ENCODE data around the gene FBXW4.

The FBXW4 gene

GRCh38 chr10:101694674-101695403, at the start of gene FBXW4:
FBXW4 (minus strand) TSS chr10:101695170; CDS start chr10:101695105, 65 bp downstream.
- peak; percentile 80 for DNase-seq (ENCODE audit: low spot score)

GRCh38 chr10:101744267-101744666, 49.3 kb upstream of the FBXW4 start:
- no peak for DNase-seq (ENCODE audit: low spot score)

DNA sequence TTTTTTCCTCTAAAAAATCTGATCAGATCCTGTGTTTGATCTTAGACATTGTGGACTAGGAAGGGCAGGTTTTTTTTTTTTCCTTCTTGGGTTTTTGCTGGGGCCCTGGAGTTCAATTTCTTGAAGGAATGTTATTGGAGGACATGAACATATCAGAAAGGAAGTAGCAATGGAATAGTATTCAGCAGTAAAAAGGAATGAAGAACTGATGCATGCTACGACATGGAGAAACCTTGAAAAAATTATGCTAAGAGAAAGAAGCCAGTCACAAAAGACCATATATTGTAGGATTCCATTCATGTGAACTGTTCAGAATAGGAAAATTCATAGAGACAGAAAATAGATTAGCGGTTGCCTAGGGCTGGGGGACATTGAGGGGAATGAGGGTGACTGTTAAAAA, 47.0 kb upstream of the FBXW4 start:
- DNase-seq (ENCODE audit: low spot score), result no peak

DNA sequence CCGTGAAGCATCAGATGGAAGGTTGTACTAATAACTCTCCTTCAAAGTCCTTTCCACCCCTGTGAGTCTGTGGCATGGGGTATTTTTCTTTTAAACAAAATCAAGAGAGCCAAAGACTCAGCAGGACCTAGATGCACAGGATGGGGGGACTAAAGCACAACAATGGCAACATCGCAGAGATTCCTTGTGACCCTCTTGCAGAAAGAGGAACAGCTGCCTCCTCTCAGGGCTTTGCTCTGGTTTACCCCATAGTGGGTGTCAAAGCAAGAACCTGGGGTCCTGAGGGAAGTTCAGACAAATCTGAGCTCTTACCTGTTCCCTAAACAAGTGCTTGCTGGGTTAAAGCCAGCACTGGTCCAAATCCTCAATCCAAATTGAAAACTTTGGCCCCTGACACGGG, 41.7 kb upstream of the FBXW4 start:
- no peak for DNase-seq (ENCODE audit: low spot score)

- DNase-seq (ENCODE audit: low spot score), result no peak
Observed at GRCh38 chr10:101732096-101732495, 37.1 kb upstream of the FBXW4 start.

DNA sequence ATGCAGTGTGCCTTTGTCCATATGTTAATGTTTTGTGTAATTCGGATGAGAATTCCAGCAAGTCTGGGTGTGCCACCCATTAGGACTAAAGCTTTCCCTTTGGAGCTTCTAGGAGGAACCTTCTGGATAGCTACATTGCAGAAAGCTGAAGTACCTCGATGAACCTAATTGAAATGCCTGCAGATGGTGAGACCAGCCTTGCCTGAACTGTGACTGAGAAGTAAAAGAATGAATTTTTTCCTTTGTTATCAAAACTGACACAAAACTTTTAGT, 31.1 kb upstream of the FBXW4 start:
- DNase-seq (ENCODE audit: low spot score), result no peak

- DNase-seq (ENCODE audit: low spot score), result no peak
Observed at GRCh38 chr10:101725296-101726114, 30.5 kb upstream of the FBXW4 start.

DNA sequence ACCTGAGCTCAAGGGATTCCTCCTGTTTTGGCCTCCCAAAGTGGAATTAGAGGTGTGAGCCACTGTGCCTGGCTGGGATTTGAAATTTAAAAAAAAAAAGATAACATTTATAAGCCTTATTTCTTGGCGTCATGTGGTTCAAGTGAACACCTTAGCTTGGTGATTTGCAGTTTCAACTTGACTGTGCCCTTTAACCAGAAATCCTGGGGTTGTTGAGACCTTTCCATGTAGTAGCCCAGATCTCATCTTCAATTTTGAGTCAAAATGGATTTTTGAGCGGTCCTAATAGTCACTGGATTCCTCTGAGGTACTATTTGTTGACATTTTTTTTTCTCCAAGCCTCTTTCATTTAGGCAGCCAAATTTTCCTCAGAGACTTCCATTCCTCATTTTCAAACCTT, 29.5 kb upstream of the FBXW4 start:
- DNase-seq (ENCODE audit: low spot score), result no peak

- no peak for DNase-seq (ENCODE audit: low spot score)
Observed at GRCh38 chr10:101723176-101723575, 28.2 kb upstream of the FBXW4 start.

GRCh38 chr10:101721806-101722205, 26.8 kb upstream of the FBXW4 start:
- no peak for DNase-seq (ENCODE audit: low spot score)

- no peak for DNase-seq (ENCODE audit: low spot score)
Observed at GRCh38 chr10:101720606-101721230, 25.7 kb upstream of the FBXW4 start.

DNA sequence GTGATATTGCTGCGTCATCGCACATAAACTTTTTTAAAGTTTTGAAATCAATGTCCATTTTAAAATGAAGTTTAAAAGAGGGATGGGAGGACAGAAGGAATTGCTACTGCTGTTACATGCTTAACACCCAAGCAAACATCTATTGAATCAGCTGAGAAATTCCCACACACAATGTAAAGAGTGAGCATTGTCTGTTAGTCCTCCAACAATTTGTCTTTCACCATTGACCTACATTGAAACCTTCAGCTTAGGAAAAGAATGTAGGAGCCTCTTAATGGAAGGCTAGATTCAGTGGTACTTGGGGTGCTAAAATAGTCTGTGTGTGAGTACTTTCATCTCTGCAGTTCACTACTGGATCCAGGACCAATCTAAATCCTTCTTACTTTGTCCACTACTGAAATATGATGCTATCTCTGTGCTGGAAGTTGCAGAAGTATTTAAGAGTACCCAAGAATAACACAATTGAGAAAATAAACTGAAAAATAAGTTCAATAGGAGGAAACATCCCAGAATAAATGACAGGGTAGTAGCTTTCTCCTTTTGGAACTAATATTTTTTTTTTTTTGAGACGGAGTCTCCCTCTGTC, 23.8 kb upstream of the FBXW4 start:
- DNase-seq (ENCODE audit: low spot score), result no peak

- DNase-seq (ENCODE audit: low spot score), result no peak
Observed at GRCh38 chr10:101716891-101717659, 22.1 kb upstream of the FBXW4 start.

- DNase-seq (ENCODE audit: low spot score), result no peak
Observed at GRCh38 chr10:101712997-101713396, 18.0 kb upstream of the FBXW4 start.

DNA sequence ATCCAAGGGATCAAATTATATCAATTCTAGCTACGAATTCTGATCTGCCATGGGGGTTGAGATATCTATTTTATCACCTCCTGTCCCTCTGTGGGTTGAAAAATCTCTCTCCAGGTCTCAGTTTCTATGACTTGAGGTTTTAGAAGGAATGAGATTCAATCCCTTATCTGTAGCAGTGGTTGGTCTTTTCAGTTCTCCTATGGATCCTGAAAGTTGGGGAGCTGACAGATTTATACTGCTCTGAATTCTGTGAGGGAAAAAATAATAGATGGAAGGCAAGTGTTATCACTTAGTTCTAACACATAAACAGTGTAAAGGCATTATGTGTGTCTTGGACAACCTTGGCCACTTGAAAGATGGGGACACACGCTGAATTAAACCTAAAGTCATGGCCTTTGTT, 15.8 kb upstream of the FBXW4 start:
- DNase-seq (ENCODE audit: low spot score), result no peak

- DNase-seq (ENCODE audit: low spot score), result peak; percentile 53
Observed at GRCh38 chr10:101710059-101710695, 15.2 kb upstream of the FBXW4 start.

- no peak for DNase-seq (ENCODE audit: low spot score)
Observed at GRCh38 chr10:101709359-101710058, 14.5 kb upstream of the FBXW4 start.

DNA sequence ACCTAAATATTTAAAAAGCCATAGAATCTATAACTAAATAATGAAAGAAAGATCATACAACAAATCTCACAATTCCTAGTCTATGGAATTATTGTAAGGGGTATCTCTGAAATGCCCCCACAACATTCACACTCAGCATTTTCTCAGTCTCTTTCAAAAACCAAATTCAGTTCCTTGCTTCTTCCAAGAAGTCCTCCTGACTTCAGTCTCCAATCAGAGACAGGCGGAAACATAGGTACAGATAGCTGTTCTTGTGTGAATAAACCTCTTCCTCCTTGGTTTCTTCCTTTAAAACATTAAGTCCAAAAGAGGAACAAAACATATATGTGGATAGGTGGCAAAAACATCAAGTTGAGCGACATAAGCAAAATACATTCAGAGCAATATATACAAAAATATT, 13.9 kb upstream of the FBXW4 start:
- DNase-seq (ENCODE audit: low spot score), result no peak

DNA sequence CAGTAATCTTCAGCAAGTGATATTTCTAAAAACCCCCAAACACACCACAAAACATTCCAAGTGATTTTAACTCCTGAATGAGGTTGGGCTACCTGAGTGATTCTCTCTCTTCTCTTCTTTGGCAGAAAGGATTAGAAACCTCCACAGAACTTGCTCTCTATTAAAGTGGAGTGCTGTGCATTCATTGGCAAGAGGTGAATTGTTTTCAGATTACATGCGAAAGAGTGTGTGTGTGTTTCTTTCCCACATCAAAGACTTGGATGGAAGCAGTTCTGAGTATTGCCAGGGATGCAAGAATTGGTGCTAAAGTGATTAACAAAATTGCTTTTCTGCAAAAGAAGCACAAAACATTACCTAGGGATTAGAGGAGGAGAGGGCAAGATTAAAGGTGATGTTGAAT, 13.1 kb upstream of the FBXW4 start:
- DNase-seq (ENCODE audit: low spot score), result no peak

- no peak for DNase-seq (ENCODE audit: low spot score)
Observed at GRCh38 chr10:101704331-101704730, 9.4 kb upstream of the FBXW4 start.

DNA sequence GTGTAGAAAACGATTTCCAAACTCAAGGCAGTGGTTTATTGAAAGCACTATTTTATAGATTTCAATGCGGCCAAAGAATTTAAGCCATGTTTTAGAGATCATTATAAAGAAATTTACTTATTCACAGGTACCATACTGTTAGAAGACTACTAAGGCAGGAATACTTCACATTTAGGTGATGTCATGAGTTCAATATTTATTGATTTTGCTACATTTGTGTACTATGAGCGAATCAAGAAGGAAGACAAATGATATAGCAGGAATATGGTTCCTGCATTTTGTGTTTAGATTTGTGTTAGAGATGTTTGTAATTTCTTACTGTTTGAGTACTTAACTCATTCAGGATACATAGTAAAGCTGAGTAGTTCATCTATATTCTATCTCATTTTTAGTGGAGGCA, 1.7 kb upstream of the FBXW4 start:
- DNase-seq (ENCODE audit: low spot score), result no peak

All from ecto neural progenitor cell (in vitro differentiated cells).